ENCODE data around the gene MYO1G. TPM values are rescaled to one million over a fixed set of nuclear protein-coding genes. Genes with fewer than 3 reads are reported as not detected.

Gene MYO1G
- total RNA-seq, 4 donors from 2014 or later = 2.6 to 14.7 (median 4.0) TPM

GRCh38 chr7:44979481-44980392 is 922 bp upstream of the MYO1G start:
- ATAC-seq (ENCODE audit: low FRiP score) (peak; percentile 20), DNase-seq (ENCODE audit: low spot score) (no peak)
- TF ChIP-seq CTCF (IDR thresholded peaks at IDR 0.05) = no peak

- DNase-seq (ENCODE audit: low spot score) = no peak
Measured at GRCh38 chr7:44977959-44978335, 868 bp downstream of the MYO1G start.

GRCh38 chr7:44977304-44977958 is 1.4 kb downstream of the MYO1G start:
- TF ChIP-seq CTCF (IDR thresholded peaks at IDR 0.05) = no peak
- ATAC-seq (ENCODE audit: low FRiP score) (no peak), DNase-seq (ENCODE audit: low spot score) (no peak)

More at GRCh38 chr7:44977959-44978335, 868 bp downstream of the MYO1G start:
- no peak for TF ChIP-seq CTCF (IDR thresholded peaks at IDR 0.05)
- no peak for ATAC-seq (ENCODE audit: low FRiP score)

- no peak for TF ChIP-seq CTCF (IDR thresholded peaks at IDR 0.05)
- no peak for DNase-seq (ENCODE audit: low spot score)
- no peak for ATAC-seq (ENCODE audit: low FRiP score)
Measured at GRCh38 chr7:44976746-44977196, 2.0 kb downstream of the MYO1G start.

- DNase-seq (ENCODE audit: low spot score) (no peak), ATAC-seq (ENCODE audit: low FRiP score) (no peak)
- no peak for TF ChIP-seq CTCF (IDR thresholded peaks at IDR 0.05)
Measured at GRCh38 chr7:44976040-44976745, 2.6 kb downstream of the MYO1G start.

GRCh38 chr7:44975331-44976039 is 3.3 kb downstream of the MYO1G start:
- no peak for ATAC-seq (ENCODE audit: low FRiP score)
- no peak for TF ChIP-seq CTCF (IDR thresholded peaks at IDR 0.05)
- no peak for DNase-seq (ENCODE audit: low spot score)
